ENCODE measurements around the gene BCORL1. TPM values are rescaled to one million over a fixed set of nuclear protein-coding genes. Genes with fewer than 3 reads are reported as not detected.

The BCORL1 gene
- total RNA-seq, 1 donor from 2014 or later: 34.0 TPM

GRCh38 chrX:130100180-130100579 is 117.7 kb downstream of the BCORL1 start:
- Mint-ChIP-seq H3K27me3 (ENCODE audit: unreplicated experiment) (peaks cover 2% of the 10 kb centered on the region), H3K4me3 (ENCODE audit: unreplicated experiment) (no peak overlapping the region), H3K36me3 (ENCODE audit: low read depth, unreplicated experiment) (peaks cover 6% of the 10 kb centered on the region), H3K9me3 (ENCODE audit: unreplicated experiment) (no peaks in the 10 kb centered on the region), H3K27ac (ENCODE audit: unreplicated experiment) (no peak overlapping the region), H3K4me1 (ENCODE audit: unreplicated experiment) (peaks cover 23% of the 10 kb centered on the region)
- TF ChIP-seq CTCF (IDR thresholded peaks at IDR 0.05; ENCODE audit: unreplicated experiment): no peak
- no peak for DNase-seq (ENCODE audit: low spot score)

- H3K27ac Mint-ChIP-seq (ENCODE audit: unreplicated experiment): no peak overlapping the region
- peaks cover 31% of the 10 kb centered on the region for H3K4me1 Mint-ChIP-seq (ENCODE audit: unreplicated experiment)
- TF ChIP-seq CTCF (IDR thresholded peaks at IDR 0.05; ENCODE audit: unreplicated experiment): no peak
- H3K36me3 Mint-ChIP-seq (ENCODE audit: low read depth, unreplicated experiment): peaks cover 6% of the 10 kb centered on the region
- DNase-seq (ENCODE audit: low spot score): no peak
- no peaks in the 10 kb centered on the region for H3K9me3 Mint-ChIP-seq (ENCODE audit: unreplicated experiment)
- H3K27me3 Mint-ChIP-seq (ENCODE audit: unreplicated experiment): peaks cover 5% of the 10 kb centered on the region
- H3K4me3 Mint-ChIP-seq (ENCODE audit: unreplicated experiment): no peak overlapping the region
These were observed 121.2 kb downstream of the BCORL1 start for GRCh38 chrX:130103605-130104004.

- no peaks in the 10 kb centered on the region for H3K9me3 Mint-ChIP-seq (ENCODE audit: unreplicated experiment)
- no peak for TF ChIP-seq CTCF (IDR thresholded peaks at IDR 0.05; ENCODE audit: unreplicated experiment)
- no peak overlapping the region for H3K4me3 Mint-ChIP-seq (ENCODE audit: unreplicated experiment)
- no peak for DNase-seq (ENCODE audit: low spot score)
- no peak overlapping the region for H3K27ac Mint-ChIP-seq (ENCODE audit: unreplicated experiment)
- peaks cover 6% of the 10 kb centered on the region for H3K36me3 Mint-ChIP-seq (ENCODE audit: low read depth, unreplicated experiment)
- peaks cover 6% of the 10 kb centered on the region for H3K27me3 Mint-ChIP-seq (ENCODE audit: unreplicated experiment)
- H3K4me1 Mint-ChIP-seq (ENCODE audit: unreplicated experiment): peaks cover 29% of the 10 kb centered on the region
These were observed 122.8 kb downstream of the BCORL1 start for GRCh38 chrX:130105244-130105643.

- Mint-ChIP-seq H3K4me3 (ENCODE audit: unreplicated experiment) (no peak overlapping the region), H3K36me3 (ENCODE audit: low read depth, unreplicated experiment) (peaks cover under 1% of the 10 kb centered on the region), H3K27ac (ENCODE audit: unreplicated experiment) (no peak overlapping the region), H3K9me3 (ENCODE audit: unreplicated experiment) (no peaks in the 10 kb centered on the region), H3K27me3 (ENCODE audit: unreplicated experiment) (peaks cover 6% of the 10 kb centered on the region), H3K4me1 (ENCODE audit: unreplicated experiment) (peaks cover 29% of the 10 kb centered on the region)
- TF ChIP-seq CTCF (IDR thresholded peaks at IDR 0.05; ENCODE audit: unreplicated experiment): no peak
- DNase-seq (ENCODE audit: low spot score): no peak
These were observed 123.6 kb downstream of the BCORL1 start for GRCh38 chrX:130106071-130106470.

Other genes starting within 250 kb of the BCORL1 start
- gene XPNPEP2, start 243.7 kb upstream of the BCORL1 start, total RNA-seq (ENCODE audit: unreplicated experiment): 1.7 TPM
- gene SASH3, start 202.7 kb upstream of the BCORL1 start, total RNA-seq (ENCODE audit: unreplicated experiment): not detected
- gene ZDHHC9, start 138.7 kb upstream of the BCORL1 start, total RNA-seq (ENCODE audit: unreplicated experiment): 37.8 TPM
- gene UTP14A, start 76.5 kb upstream of the BCORL1 start, total RNA-seq (ENCODE audit: unreplicated experiment): 22.1 TPM
- 23.6 TPM for gene ELF4, start 127.9 kb downstream of the BCORL1 start, total RNA-seq (ENCODE audit: unreplicated experiment)
- gene AIFM1, start 183.2 kb downstream of the BCORL1 start, total RNA-seq (ENCODE audit: unreplicated experiment): 39.9 TPM
- 4.1 TPM for gene RAB33A, start 189.3 kb downstream of the BCORL1 start, total RNA-seq (ENCODE audit: unreplicated experiment)

Measured in endothelial cell (in vitro differentiated cells).